HTERT RPE-1 (cell line): ENCODE data around the gene FAM177B.

Experiments used
- in situ Hi-C: fragments of 300-500 bp; cut with MboI; formaldehyde crosslinking; loops from 4 replicates; pipeline ENCODE4 v1.14.3; 2020; ENCODE audit warnings: low sequenced_read_pairs

The FAM177B gene

DNA sequence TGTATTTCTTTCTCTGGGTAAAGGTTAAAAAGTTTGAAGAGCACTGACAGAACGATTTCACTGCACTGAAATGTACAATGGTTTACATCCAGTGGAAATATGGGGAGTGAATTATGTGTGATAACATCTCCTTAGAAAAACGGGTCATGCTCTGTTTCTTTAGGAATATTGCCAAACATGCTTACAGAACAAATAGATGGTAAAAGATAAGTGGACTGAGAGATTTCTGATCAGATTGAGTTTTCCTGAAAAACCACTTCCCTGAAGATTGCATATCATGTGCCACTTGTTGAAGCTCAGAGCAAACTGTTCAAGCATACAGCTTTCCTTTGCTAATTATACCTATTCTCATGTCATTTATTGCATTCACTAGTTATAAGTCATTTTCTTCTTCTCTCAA lies 47.9 kb downstream of the FAM177B start:
- in situ Hi-C loops = loop anchor here (25.0 kb wide), 1 partner anchor 302 kb away; no protein-coding TSS in a partner anchor

DNA sequence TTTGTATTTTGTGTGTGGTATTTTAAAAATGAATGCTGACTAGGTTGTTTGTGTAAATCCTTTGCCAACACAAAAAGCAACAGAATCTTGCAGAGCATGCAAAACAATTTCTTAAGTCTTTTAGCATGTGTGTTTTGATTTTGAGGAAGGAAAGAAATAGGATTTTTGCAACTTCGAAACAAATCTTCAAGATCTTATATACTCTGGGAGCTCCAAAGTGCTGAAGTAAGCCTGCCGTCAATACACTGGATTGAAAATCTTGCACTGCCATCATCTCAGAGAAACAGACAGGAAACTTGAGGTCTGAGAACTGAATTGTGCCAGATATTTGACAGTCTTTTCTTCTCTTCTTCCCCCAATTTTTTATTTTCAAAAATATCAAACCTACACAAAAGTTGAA lies 48.5 kb downstream of the FAM177B start:
- in situ Hi-C loops = loop anchor here (25.0 kb wide), 1 partner anchor 302 kb away; no protein-coding TSS in a partner anchor

DNA sequence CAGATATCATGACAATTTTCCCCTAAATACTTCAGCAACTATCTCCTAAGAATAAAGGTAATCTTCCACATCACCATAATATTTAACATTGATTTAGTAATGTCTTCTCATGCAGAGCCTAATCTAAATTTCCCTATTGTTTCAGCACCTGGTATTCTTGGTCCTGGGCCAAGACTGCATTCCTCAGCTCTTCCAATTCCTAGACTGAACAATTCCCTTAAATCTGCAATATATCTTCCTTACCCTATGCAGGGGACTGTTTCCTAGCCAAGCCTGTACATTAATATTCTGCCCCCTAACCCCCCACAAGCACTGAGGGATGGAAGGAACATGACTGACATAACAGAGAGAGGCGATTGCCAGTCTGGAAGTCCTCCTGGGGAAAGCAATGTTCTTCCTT lies 49.1 kb downstream of the FAM177B start:
- in situ Hi-C loops = loop anchor here (25.0 kb wide), 1 partner anchor 301 kb away; no protein-coding TSS in a partner anchor

DNA sequence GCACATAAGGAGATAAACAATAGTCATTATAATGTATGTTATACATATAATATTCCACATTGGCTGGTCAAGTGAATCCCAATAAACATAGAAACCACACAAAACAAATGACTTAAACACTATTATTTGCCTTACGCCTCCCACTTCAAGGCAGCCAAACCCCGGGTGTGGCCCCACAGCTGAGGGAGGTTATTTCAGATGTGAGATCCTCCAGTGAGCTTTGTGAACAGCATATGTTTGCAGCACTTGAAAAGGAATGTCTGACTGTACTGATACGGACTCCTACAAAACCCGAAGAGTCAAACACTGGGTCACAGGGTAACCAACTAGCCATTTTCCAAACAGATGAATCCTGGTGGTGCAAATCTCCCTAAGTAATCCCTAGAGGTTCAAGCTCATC lies 50.7 kb downstream of the FAM177B start:
- in situ Hi-C loops = loop anchor here (25.0 kb wide), 1 partner anchor 300 kb away; no protein-coding TSS in a partner anchor

DNA sequence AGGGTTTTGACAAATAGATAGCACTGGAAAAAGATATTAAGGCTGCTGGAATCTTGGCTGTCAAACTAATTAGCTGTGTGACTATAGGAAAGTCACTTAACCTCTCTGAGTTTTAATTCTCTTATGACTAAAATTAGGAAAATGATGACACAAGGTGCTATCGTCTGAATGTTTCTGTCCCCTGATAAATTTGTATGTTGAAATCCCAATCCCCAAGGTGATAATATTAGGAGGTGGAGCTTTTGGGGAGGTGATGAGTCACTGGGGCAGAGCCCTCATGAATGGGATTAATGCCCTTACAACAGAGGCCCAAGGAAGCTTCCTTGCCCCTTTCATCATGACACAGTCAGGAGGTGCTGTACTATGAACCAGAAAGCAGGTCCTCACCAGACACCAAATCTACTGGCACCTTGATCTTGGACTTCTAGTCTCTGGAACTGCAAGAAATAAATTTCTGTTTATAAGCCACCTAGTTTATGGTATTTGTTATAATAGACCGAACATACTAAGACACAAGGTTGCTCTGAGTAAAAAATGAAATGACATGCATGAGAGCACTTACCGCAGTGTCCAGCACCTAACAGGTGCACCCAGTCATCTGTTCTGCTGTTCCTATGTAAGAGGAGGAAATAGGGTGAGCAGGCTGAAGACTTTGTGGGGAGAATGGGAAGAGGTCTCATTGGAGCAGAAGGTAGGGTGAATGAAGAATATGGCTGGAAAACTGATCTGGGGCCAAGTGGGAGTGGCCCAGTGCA lies 51.6 kb downstream of the FAM177B start:
- in situ Hi-C loops = loop anchor here (25.0 kb wide), 1 partner anchor 299 kb away; no protein-coding TSS in a partner anchor

DNA sequence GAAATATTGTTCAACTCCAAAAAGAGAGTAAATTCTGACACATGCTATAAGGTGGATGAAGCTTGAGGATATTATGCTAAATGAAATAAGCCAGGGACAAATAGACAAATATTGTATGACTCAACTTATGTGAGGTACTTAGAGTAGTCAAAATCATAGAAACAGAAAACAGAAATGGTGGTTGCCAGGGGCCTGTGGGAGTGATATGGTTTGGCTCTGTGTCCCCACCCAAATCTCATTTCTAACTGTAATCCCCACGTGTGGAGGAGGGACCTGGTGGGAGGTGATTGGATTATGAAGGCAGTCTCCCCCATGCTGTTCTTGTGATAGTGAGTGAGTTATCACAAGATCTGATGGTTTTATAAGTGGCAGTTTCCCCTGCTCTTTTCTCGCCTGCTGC lies 53.1 kb downstream of the FAM177B start:
- in situ Hi-C loops = loop anchor here (25.0 kb wide), 1 partner anchor 297 kb away; no protein-coding TSS in a partner anchor

DNA sequence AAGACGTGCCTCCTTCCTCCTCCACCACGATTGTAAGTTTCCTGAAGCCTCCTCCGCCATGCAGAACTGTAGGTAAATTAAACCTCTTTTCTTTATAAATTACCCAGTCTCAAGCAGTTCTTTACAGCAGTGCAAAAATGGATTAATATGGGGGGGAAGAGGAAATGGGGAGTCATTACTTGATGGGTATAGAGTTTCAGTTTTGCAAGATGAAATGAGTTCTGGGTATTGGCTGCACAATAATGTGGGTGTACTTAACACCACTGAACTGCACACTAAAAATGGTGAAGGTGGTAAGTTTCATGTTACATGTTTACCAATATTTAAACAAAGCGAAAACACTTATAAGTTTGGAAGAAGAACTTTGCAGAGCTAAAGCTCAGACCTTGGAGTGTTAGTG lies 53.5 kb downstream of the FAM177B start:
- in situ Hi-C loops = loop anchor here (25.0 kb wide), 1 partner anchor 297 kb away; no protein-coding TSS in a partner anchor

DNA sequence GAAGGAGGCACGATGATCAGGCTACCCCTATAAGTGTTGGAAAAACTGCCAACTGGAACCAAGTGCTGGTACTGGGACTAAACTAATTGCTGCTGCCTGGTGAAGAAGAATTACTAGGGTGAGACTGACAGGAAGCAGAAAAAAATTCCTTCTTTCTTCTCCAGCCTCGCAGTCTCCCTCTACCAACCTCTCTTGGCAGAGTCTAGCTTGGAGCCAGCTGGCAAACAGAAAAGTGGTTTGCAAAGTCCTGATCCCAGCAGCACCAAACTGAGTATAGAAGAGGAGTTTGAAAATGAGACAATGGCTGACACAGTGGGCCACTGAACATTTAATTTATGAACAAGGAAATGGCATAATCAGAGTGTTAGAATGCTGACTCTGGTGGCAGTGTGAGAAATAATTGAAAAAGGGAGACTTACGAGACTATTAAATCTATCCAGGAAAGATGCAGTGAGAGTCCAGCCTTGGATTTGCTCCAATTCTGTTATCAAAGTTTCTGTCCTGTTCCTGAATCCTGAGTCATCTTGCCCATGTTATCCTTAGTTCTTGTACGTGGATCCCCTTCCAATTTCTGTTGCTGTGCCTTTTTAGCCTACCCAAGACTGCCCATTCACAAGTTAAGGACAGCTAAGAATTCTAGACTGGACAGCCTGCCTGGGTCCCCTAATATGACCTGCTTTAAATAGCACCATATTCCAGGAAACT lies 54.2 kb downstream of the FAM177B start:
- in situ Hi-C loops = loop anchor here (25.0 kb wide), 1 partner anchor 296 kb away; no protein-coding TSS in a partner anchor

DNA sequence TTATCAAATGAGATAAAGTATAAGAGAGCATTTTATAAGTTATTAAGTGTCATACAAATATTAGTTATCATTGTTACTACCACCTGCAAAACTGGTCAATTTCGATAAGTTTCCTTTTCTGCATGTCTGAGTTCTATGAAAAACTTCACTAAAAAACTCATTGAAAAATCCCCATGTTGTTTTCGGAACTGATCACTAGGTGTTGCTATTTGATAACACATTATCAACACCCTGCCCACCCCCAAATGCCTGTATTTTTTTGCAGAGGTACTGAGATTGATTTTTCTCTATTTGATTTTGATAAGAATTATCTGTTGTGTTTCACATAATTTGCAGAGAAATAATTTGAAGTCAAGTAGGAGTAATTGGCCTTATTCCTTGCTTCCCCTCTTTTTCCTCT lies 55.7 kb downstream of the FAM177B start:
- in situ Hi-C loops = loop anchor here (25.0 kb wide), 1 partner anchor 295 kb away; no protein-coding TSS in a partner anchor

DNA sequence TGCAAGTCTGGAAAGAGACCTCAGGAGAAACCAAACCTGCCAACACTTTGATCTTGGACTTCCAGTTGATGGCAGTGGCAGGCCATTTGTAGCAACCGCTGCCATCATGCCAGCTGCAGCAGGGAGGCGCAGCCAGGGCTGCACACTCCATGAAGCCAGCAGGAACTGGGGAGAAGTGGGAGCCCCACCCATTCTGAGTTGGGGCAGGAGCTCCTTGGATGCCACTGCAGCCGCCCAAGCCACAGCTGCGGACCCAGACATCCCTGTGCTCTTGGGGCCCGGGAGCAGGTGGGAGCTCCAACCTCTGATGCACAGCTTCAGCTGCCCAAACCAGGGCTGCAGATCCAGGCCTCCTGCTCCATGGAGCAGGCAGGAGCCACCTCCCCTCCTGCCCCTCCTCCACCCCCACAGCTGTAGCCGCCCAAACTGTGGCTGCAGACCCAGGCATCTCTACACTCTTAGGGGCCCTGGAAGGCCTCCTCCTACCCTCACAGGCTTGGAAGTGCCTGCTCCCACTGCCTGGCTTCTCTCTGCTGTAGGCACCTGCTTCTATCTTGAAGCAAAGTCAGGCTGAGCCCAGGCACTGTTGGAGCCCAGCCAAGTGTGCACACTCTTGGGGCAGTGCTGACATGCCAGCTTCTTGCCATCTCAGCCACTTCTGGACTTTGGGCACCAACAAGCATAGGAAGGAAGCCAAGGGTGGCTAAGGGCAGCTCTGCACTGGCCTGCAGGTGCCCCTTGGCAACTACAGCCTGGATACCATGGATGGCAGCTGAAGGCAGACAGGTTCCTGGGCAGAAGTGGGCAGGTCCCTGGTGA lies 57.9 kb downstream of the FAM177B start:
- in situ Hi-C loops = loop anchor here (25.0 kb wide), 1 partner anchor 292 kb away; no protein-coding TSS in a partner anchor

DNA sequence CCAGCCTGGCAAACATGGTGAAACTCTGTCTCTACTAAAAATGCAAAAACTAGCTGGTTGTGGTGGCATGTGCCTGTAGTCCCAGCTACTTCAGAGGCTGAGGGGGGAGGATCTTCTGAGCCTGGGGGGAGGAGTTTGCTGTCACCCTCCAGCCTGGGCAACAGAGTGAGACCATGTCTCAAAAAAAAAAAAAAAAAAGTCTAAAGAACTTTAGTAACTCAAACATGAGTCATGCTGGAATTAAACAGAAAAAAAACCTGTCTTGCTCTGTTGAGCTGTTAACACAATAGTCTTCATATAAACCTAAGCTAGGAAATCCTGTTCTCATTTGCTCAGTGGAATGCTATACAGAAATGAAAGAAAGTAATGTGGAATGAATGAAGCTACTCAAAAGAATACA lies 61.1 kb downstream of the FAM177B start:
- in situ Hi-C loops = loop anchor here (25.0 kb wide), 1 partner anchor 289 kb away; no protein-coding TSS in a partner anchor

DNA sequence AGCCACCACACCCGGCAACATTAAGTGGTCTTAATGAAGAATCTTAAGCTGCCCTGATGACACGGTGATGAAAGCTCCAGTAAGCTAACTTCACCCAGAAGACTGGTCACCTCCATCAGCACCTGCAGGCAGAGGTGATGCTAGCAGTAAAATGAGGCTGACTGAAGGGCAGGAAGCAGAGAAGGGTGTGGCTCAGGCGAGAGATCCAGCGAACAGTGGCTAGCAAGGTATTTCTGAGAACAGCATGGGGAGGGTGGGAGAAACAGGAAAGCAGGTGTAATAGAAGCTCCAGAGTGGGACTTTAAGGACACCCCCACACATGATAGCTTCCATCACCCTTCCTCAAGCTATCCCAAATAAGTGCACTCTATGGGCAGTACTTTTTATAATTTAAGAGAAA lies 62.0 kb downstream of the FAM177B start:
- in situ Hi-C loops = loop anchor here (25.0 kb wide), 1 partner anchor 288 kb away; no protein-coding TSS in a partner anchor
